Tibial artery (tissue), 4 donors: ENCODE measurements around the gene KCTD13.
"Not testable (repeated sequence)": the region's sequence is repeated elsewhere in the genome, so short reads cannot be mapped to it uniquely, and the experiment has no call there.

Experiments
- DNase-seq, 2 donors: peaks; one replicate each; pipeline ENCODE4 v3.0.0-alpha.2; 2019
- H3K27ac ChIP-seq, 2 donors: fragments of 200-600 bp; sonication (generic) in 1 of 2; 1 replicate in 1 of 2; 2 replicates in 1 of 2; pipeline ENCODE4 v1.5.1; 2018 to 2019; ENCODE audit warnings: mild to moderate bottlenecking in 1 of 2
- H3K27me3 ChIP-seq, 2 donors: fragments of 200-600 bp; sonication (generic) in 1 of 2; one replicate each; pipeline versions ENCODE4 v1.5.1 to v1.6.0; 2016 to 2019
- H3K36me3 ChIP-seq, 3 donors: fragments of 200-600 bp; sonication (generic) in 2 of 3; one replicate each; pipeline ENCODE4 v1.5.1; 2016 to 2019; ENCODE audit warnings: mild to moderate bottlenecking in 2 of 3
- H3K4me1 ChIP-seq, 4 donors: fragments of 200-600 bp; sonication (generic) in 2 of 4; 1 replicate in 3 of 4; 2 replicates in 1 of 4; pipeline ENCODE4 v1.5.1; 2016 to 2019
- H3K4me3 ChIP-seq, 2 donors: fragments of 200-600 bp; sonication (generic) in 1 of 2; 1 replicate in 1 of 2; 2 replicates in 1 of 2; pipeline ENCODE4 v1.5.1; 2018 to 2019; ENCODE audit warnings: mild to moderate bottlenecking in 2 of 2
- H3K9me3 ChIP-seq, 3 donors: fragments of 200-600 bp; sonication (generic) in 1 of 3; one replicate each; pipeline ENCODE4 v1.5.1; 2016 to 2019
- intact Hi-C: fragments of 100-400 bp; cut with DNase I; formaldehyde crosslinking; loops from one replicate; pipeline ENCODE4 v1.15.0; 2023; ENCODE audit warnings: low total_unique reads
- TF ChIP-seq, protein P1 (sequence below), 2 experiments: fragments of 200-600 bp in 1 of 2; fragments of 450-650 bp in 1 of 2; IDR thresholded peaks; one replicate each; pipeline ENCODE4 v1.5.1; 2017 to 2019; ENCODE audit warnings: antibody characterized with exemption in 2 of 2, mild to moderate bottlenecking in 1 of 2, moderate library complexity in 1 of 2

KCTD13 gene

GRCh38 chr16:29915590-29916247 lies 10.3 kb downstream of the KCTD13 start:
- no peak for DNase-seq
- Histone ChIP-seq H3K9me3 (no peaks in the 10 kb centered on the region), H3K36me3 (peaks cover 0 to 57% (median 17%) of the 10 kb centered on the region in 3 donors), H3K4me3 (no peak overlapping the region), H3K4me1 (no peaks in the 10 kb centered on the region), H3K27me3 (no peaks in the 10 kb centered on the region), H3K27ac (no peak overlapping the region)
- TF ChIP-seq, protein P1, sequence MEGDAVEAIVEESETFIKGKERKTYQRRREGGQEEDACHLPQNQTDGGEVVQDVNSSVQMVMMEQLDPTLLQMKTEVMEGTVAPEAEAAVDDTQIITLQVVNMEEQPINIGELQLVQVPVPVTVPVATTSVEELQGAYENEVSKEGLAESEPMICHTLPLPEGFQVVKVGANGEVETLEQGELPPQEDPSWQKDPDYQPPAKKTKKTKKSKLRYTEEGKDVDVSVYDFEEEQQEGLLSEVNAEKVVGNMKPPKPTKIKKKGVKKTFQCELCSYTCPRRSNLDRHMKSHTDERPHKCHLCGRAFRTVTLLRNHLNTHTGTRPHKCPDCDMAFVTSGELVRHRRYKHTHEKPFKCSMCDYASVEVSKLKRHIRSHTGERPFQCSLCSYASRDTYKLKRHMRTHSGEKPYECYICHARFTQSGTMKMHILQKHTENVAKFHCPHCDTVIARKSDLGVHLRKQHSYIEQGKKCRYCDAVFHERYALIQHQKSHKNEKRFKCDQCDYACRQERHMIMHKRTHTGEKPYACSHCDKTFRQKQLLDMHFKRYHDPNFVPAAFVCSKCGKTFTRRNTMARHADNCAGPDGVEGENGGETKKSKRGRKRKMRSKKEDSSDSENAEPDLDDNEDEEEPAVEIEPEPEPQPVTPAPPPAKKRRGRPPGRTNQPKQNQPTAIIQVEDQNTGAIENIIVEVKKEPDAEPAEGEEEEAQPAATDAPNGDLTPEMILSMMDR (IDR thresholded peaks at IDR 0.05), result no peak
- intact Hi-C loops, result no loop called here

DNA sequence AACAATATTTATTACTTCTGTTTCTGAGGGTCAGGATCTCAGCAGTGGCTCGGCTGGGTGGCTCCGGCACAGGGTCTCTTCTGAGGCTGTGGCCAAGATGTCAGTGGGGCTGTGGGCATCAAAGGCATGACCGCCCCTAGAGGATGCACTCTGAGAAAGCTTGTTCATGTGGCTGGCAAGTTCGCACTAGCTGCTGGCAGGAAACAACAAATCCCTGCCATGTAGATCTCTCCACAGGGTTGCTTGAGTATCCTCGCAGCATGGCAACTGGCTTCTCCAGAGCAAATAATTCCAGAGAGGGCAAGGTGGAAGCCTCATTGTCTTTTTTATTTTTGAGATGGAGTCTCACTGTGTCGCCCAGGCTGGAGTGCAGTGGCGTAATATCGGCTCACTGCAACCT lies 12.5 kb downstream of the KCTD13 start:
- TF ChIP-seq, protein P1 (IDR thresholded peaks at IDR 0.05), result no peak
- Histone ChIP-seq H3K36me3 (peaks cover 0 to 35% (median 0%) of the 10 kb centered on the region in 3 donors), H3K9me3 (no peaks in the 10 kb centered on the region), H3K27ac (no peak overlapping the region), H3K27me3 (no peaks in the 10 kb centered on the region), H3K4me1 (no peaks in the 10 kb centered on the region), H3K4me3 (no peak overlapping the region)
- no peak for DNase-seq
- intact Hi-C loops, result no loop called here

DNA sequence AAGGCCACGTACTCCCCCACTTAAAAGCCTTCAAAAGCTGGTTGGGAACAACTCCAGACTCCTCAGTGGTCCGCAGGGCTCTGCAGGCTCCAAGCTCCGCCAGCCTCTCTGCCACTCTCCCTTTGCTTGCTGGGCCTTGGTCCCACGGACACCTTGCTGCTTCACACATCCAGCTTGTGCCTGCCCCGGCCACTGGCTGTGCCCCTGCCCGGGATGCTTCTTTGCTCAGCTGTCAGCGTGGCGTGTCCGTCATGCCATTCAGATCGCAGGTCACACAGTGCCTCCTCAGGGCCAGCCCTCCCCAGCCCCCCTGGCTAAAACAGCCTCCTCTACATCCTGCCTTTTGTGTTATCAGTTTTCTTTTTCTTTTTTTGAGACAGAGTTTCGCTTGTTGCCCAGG lies 13.9 kb downstream of the KCTD13 start:
- intact Hi-C loops, result no loop called here
- H3K4me1 ChIP-seq, result no peaks in the 10 kb centered on the region
- no peak overlapping the region for H3K4me3 ChIP-seq
- no peaks in the 10 kb centered on the region for H3K9me3 ChIP-seq
- peaks cover 0 to 25% (median 0%) of the 10 kb centered on the region in 3 donors for H3K36me3 ChIP-seq
- TF ChIP-seq, protein P1 (IDR thresholded peaks at IDR 0.05), result no peak
- DNase-seq, result no peak
- no peak overlapping the region for H3K27ac ChIP-seq
- no peaks in the 10 kb centered on the region for H3K27me3 ChIP-seq

DNA sequence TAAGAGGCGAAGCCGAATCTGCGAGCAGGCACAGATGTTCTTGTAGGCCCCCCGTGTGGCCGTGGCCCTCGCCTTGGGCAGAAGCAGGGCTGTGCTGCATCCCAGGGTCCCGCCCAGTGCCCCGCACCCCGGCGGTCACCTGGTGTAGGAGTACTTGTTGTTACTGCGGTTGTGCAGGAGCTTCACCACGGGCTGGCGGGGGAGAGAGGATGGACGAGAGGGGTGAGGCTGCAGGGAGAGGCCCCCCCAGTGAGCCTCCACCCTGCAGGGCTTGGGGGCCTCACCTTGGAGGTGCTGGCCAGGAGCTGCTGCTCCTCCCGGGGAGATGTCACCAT lies 14.4 kb downstream of the KCTD13 start:
- intact Hi-C loops, result no loop called here
- peak in 1 of 2 donors; percentile 44 for DNase-seq
- H3K27ac ChIP-seq, result no peak overlapping the region
- no peaks in the 10 kb centered on the region for H3K27me3 ChIP-seq
- peaks cover 0 to 29% (median 0%) of the 10 kb centered on the region in 3 donors for H3K36me3 ChIP-seq
- TF ChIP-seq, protein P1 (IDR thresholded peaks at IDR 0.05), result no peak
- no peaks in the 10 kb centered on the region for H3K4me1 ChIP-seq
- H3K9me3 ChIP-seq, result no peaks in the 10 kb centered on the region
- H3K4me3 ChIP-seq, result no peak overlapping the region

- no peak overlapping the region for H3K27ac ChIP-seq
- no peaks in the 10 kb centered on the region for H3K4me1 ChIP-seq
- intact Hi-C loops, result no loop called here
- TF ChIP-seq, protein P1 (IDR thresholded peaks at IDR 0.05), result no peak
- H3K27me3 ChIP-seq, result no peaks in the 10 kb centered on the region
- DNase-seq, result peak in 1 of 2 donors; percentile 60
- peaks cover 0 to 35% (median 0%) of the 10 kb centered on the region in 3 donors for H3K36me3 ChIP-seq
- H3K9me3 ChIP-seq, result no peaks in the 10 kb centered on the region
- no peak overlapping the region for H3K4me3 ChIP-seq
These were observed 15.0 kb downstream of the KCTD13 start for GRCh38 chr16:29910819-29911675.

GRCh38 chr16:29909851-29910250 lies 16.2 kb downstream of the KCTD13 start:
- H3K27me3 ChIP-seq, H3K4me1 ChIP-seq, H3K4me3 ChIP-seq, intact Hi-C loops, H3K27ac ChIP-seq, H3K9me3 ChIP-seq: not testable (repeated sequence)
- peaks cover 0 to 35% (median 0%) of the 10 kb centered on the region in 3 donors for H3K36me3 ChIP-seq
- DNase-seq, result peak in 1 of 2 donors; percentile 23
